AG09309 (cell line): ENCODE data around the gene LTA.

Experiments used
- DNase-seq: peaks from one replicate; pipeline ENCODE4 v3.0.0-alpha.2; 2010; ENCODE audit warnings: low read depth
- H3K4me3 ChIP-seq: 2 replicates; pipeline ENCODE4 v1.5.1; 2011; ENCODE audit warnings: mild to moderate bottlenecking, low read depth, low read length, moderate library complexity; ENCODE audit not compliant: control insufficient read depth
- TF ChIP-seq, protein P1 (sequence below): IDR thresholded peaks from 2 replicates; pipeline ENCODE4 v1.5.1; 2011; ENCODE audit warnings: mild to moderate bottlenecking, low read depth, low read length, inconsistent platforms; ENCODE audit not compliant: insufficient read depth, control insufficient read depth; ENCODE audit errors: missing control alignments

LTA gene

DNA sequence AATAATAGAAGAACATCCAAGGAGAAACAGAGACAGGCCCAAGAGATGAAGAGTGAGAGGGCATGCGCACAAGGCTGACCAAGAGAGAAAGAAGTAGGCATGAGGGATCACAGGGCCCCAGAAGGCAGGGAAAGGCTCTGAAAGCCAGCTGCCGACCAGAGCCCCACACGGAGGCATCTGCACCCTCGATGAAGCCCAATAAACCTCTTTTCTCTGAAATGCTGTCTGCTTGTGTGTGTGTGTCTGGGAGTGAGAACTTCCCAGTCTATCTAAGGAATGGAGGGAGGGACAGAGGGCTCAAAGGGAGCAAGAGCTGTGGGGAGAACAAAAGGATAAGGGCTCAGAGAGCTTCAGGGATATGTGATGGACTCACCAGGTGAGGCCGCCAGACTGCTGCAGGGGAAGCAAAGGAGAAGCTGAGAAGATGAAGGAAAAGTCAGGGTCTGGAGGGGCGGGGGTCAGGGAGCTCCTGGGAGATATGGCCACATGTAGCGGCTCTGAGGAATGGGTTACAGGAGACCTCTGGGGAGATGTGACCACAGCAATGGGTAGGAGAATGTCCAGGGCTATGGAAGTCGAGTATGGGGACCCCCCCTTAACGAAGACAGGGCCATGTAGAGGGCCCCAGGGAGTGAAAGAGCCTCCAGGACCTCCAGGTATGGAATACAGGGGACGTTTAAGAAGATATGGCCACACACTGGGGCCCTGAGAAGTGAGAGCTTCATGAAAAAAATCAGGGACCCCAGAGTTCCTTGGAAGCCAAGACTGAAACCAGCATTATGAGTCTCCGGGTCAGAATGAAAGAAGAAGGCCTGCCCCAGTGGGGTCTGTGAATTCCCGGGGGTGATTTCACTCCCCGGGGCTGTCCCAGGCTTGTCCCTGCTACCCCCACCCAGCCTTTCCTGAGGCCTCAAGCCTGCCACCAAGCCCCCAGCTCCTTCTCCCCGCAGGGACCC, 2.3 kb downstream of the LTA start:
- no peak overlapping the region for H3K4me3 ChIP-seq
- TF ChIP-seq, protein P1, sequence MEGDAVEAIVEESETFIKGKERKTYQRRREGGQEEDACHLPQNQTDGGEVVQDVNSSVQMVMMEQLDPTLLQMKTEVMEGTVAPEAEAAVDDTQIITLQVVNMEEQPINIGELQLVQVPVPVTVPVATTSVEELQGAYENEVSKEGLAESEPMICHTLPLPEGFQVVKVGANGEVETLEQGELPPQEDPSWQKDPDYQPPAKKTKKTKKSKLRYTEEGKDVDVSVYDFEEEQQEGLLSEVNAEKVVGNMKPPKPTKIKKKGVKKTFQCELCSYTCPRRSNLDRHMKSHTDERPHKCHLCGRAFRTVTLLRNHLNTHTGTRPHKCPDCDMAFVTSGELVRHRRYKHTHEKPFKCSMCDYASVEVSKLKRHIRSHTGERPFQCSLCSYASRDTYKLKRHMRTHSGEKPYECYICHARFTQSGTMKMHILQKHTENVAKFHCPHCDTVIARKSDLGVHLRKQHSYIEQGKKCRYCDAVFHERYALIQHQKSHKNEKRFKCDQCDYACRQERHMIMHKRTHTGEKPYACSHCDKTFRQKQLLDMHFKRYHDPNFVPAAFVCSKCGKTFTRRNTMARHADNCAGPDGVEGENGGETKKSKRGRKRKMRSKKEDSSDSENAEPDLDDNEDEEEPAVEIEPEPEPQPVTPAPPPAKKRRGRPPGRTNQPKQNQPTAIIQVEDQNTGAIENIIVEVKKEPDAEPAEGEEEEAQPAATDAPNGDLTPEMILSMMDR, result no peak
- DNase-seq, result no peak

GRCh38 chr6:31575335-31575901, 3.3 kb downstream of the LTA start, which contains the start of gene TNF:
TSS of gene TNF (plus strand) at chr6:31575565. CDS start at chr6:31575742, 177 bp downstream.
- no peak within 1 kb of the TSS for H3K4me3 ChIP-seq

GRCh38 chr6:31575952-31576685, 4.0 kb downstream of the LTA start:
- no peak for DNase-seq
- TF ChIP-seq, protein P1, result no peak
- no peak overlapping the region for H3K4me3 ChIP-seq

More at GRCh38 chr6:31575335-31575901, 3.3 kb downstream of the LTA start, which contains the start of gene TNF:
- DNase-seq, result no peak
- TF ChIP-seq, protein P1, result no peak

- no peak overlapping the region for H3K4me3 ChIP-seq
- TF ChIP-seq, protein P1, result no peak
- no peak for DNase-seq
These were observed 4.9 kb downstream of the LTA start for GRCh38 chr6:31576897-31577578.

- H3K4me3 ChIP-seq, result no peak overlapping the region
- TF ChIP-seq, protein P1, result no peak
- no peak for DNase-seq
These were observed 5.5 kb downstream of the LTA start for GRCh38 chr6:31577579-31577966.

DNA sequence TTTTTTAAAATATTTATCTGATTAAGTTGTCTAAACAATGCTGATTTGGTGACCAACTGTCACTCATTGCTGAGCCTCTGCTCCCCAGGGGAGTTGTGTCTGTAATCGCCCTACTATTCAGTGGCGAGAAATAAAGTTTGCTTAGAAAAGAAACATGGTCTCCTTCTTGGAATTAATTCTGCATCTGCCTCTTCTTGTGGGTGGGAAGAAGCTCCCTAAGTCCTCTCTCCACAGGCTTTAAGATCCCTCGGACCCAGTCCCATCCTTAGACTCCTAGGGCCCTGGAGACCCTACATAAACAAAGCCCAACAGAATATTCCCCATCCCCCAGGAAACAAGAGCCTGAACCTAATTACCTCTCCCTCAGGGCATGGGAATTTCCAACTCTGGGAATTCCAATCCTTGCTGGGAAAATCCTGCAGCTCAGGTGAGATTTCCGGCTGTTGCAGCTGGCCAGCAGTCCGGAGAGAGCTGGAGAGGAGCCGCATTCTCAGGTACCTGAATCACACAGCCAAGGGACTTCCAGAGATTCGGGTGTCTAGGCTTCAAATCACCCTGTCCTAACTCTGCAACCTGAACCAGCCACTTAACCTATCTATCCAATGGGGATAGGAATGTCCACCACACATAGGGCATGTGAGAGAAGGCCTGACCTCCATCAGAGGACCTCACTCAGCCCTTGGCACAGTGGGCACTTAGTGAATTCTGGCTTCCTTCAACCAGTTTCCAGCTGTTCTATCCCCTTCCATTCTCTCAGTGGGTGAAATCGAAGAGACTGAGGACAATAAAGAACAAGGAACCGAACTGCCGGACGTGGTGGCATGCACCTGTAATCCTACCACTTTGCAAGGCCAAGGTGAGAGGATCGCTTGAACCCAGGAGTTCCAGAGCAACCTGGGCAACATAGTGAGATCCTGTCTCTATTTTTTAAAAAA, 6.4 kb downstream of the LTA start:
- no peak for DNase-seq
- no peak overlapping the region for H3K4me3 ChIP-seq
- TF ChIP-seq, protein P1, result no peak
